Activated T-cell treated with anti-CD3 and anti-CD28 coated beads, Interleukin-2, amount 50 U/mL, for 72 hours (primary cell): ENCODE data around the gene DOK4. TPM values are rescaled to one million over a fixed set of nuclear protein-coding genes. Genes with fewer than 3 reads are reported as not detected.

Experiments
- ATAC-seq, 2 donors: fragments of 150-1000 bp; cut with Tn5 transposase; replicated peaks in 1 of 2; 2 replicates each; pipeline ENCODE4 v1.10.0; 2021; ENCODE audit warnings: moderate library complexity in 2 of 2, mild to moderate bottlenecking in 1 of 2
- DNase-seq, 2 donors: peaks; one replicate each; pipeline ENCODE4 v3.0.0; 2021 to 2022; ENCODE audit warnings: mixed read lengths in 1 of 2
- H3K27ac Mint-ChIP-seq: one replicate; pipeline ENCODE4 v1.8.0; 2022; ENCODE audit warnings: mild to moderate bottlenecking, moderate library complexity, mixed read lengths
- H3K27me3 Mint-ChIP-seq: one replicate; pipeline ENCODE4 v1.8.0; 2022; ENCODE audit warnings: low read depth, mixed read lengths
- H3K36me3 Mint-ChIP-seq, 2 donors: one replicate each; pipeline ENCODE4 v1.8.0; 2022; ENCODE audit warnings: mixed read lengths in 2 of 2, mild to moderate bottlenecking in 1 of 2; ENCODE audit not compliant: insufficient read depth in 2 of 2
- H3K4me1 Mint-ChIP-seq: one replicate; pipeline ENCODE4 v1.8.0; 2022; ENCODE audit warnings: low read depth, mixed read lengths
- H3K4me3 Mint-ChIP-seq, 2 donors: one replicate each; pipeline ENCODE4 v1.8.0; 2022; ENCODE audit warnings: mild to moderate bottlenecking in 2 of 2, mixed read lengths in 2 of 2, moderate library complexity in 2 of 2
- H3K9me3 Mint-ChIP-seq, 2 donors: one replicate each; pipeline ENCODE4 v1.8.0; 2022; ENCODE audit warnings: mixed read lengths in 2 of 2
- total RNA-seq, 2 donors: library from RNA; stranded (reverse); gene quantifications; one replicate each; pipeline ENCODE4 v1.2.3, GENCODE V29; 2022

DOK4 gene
- 10 to 100 TPM; 12.0 to 19.6 TPM for total RNA-seq

GRCh38 chr16:57485916-57486857 lies at the start of gene DOK4:
DOK4 (minus strand) TSS chr16:57486493; CDS start chr16:57479507, 6,986 bp downstream.
- peaks cover 28% of the 10 kb centered on the region for H3K4me1 Mint-ChIP-seq
- no peaks in the 10 kb centered on the region for H3K36me3 Mint-ChIP-seq
- H3K27me3 Mint-ChIP-seq, result no peaks in the 10 kb centered on the region
- H3K27ac Mint-ChIP-seq, result peak within 1 kb of the TSS; percentile 49
- H3K4me3 Mint-ChIP-seq, result peak within 1 kb of the TSS; percentile 89
- DNase-seq (peak; percentile 87), ATAC-seq (peak; percentile 94 to 96)
- H3K9me3 Mint-ChIP-seq, result no peaks in the 10 kb centered on the region

DNA sequence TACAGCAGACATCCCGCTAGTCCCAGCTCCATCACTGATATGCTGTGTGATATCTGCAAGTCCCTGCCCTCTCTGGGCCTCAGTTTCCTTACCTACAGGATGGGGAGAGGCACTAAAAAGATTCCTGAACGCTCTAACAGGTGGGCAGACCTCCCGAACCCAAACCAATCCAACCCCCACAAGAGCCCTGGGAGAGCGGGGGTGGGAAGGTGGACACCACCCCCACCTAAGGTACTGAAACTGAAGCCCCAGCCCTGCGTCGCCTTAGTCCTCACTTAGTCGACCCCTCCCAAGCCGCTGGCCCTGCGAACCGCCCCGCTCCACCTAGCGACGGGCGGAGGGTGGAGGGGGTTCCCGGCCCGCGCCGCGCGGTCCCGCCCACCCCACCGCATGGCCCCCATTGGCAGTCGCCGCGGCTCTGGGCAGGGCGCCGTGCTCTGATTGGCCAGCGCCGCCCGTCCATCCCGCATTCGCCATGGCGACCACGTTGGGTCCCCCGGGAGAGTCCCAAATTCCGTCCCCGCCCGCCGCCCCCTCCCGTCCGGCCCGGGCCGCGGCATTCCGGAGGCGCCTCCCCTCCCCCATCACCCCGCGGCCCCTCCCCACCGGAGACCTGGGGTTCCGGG lies 49.5 kb upstream of the DOK4 start:
- peak; percentile 94 to 96 for DNase-seq
- H3K4me1 Mint-ChIP-seq, result peaks cover 87% of the 10 kb centered on the region
- no peaks in the 10 kb centered on the region for H3K9me3 Mint-ChIP-seq
- no peaks in the 10 kb centered on the region for H3K36me3 Mint-ChIP-seq
- H3K4me3 Mint-ChIP-seq, result peak overlapping the region; percentile 85 to 88
- peak; percentile 71 to 76 for ATAC-seq
- H3K27me3 Mint-ChIP-seq, result no peaks in the 10 kb centered on the region
- H3K27ac Mint-ChIP-seq, result peak overlapping the region; percentile 30

GRCh38 chr16:57534881-57535658 lies 48.8 kb upstream of the DOK4 start:
- no peak for ATAC-seq
- Mint-ChIP-seq H3K27me3 (no peaks in the 10 kb centered on the region), H3K27ac (peak overlapping the region; percentile 13), H3K4me3 (peak overlapping the region; percentile 85 to 88), H3K36me3 (no peaks in the 10 kb centered on the region), H3K4me1 (peaks cover 90% of the 10 kb centered on the region), H3K9me3 (no peaks in the 10 kb centered on the region)
- peak in 1 of 2 donors; percentile 18 for DNase-seq

DNA sequence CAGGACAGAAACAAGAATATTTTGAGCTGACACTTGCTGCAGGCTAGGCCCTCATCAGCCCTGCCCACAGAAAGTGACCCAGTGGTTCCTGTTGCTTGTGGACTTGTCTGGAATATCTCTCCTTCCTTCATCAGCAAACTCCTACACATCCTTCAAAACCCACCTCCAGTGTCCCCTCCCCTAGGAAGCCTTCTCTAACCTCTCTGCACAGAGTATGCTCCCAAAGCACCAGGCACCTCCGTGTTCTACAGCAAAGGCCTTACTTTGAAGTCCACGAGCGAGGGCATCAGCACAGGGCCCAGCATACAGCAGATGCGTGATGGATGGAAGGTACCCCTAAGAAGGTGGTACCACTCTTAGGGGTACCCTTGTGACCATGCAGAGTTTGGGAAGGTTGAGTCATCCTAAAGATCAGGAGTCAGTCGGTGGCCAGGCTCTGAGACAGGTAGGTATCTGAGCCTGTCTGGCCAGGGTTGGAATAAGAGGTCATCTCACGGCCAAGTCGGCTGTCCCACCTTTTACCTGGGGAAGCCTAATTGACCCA lies 48.1 kb upstream of the DOK4 start:
- Mint-ChIP-seq H3K4me3 (peak overlapping the region; percentile 31 to 88), H3K27me3 (no peaks in the 10 kb centered on the region), H3K36me3 (no peaks in the 10 kb centered on the region), H3K27ac (peak overlapping the region; percentile 43), H3K9me3 (no peaks in the 10 kb centered on the region), H3K4me1 (peaks cover 90% of the 10 kb centered on the region)
- ATAC-seq (no peak), DNase-seq (no peak)

DNA sequence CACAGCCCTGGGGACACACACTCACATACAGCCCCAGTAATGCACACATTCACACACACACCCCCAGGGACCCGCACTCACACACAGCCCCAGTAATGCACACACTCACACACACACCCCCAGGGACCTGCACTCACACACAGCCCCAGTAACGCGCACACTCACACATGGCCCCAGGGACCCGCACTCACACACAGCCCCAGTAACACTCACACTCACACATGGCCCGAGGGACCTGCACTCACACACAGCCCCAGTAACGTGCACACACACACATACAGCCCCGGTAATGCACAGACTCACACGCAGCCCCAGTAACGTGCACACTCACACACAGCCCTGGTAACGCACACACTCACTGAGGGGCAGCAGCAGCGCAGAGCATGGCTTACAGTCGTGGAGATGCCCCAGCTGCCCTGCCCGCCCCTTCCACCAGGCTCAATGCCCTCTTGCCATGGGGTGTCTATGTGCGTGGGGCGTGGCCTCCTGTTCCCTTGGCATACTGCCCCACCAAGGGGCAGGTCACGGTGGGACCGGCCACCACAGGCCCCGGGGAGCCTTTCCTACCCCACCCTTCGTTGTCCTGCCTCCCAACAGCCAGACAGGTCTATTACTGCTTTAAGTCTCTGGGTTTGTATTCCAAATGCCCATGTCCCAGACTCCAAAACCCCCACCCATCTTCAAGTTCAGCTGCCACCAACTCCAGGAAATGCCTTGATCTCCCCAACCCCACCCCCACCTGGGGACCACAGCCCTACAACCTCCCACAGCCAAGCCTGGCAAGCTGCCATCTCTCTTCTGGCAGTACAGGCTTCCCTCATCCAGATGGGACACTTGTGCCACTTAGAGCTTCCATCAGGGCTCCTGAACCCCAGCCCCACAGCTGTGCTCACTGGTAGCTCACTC lies 47.4 kb upstream of the DOK4 start:
- Mint-ChIP-seq H3K36me3 (no peaks in the 10 kb centered on the region), H3K27ac (peak overlapping the region; percentile 5), H3K4me1 (peaks cover 84% of the 10 kb centered on the region), H3K4me3 (peak overlapping the region; percentile 31 to 88), H3K9me3 (no peaks in the 10 kb centered on the region), H3K27me3 (no peaks in the 10 kb centered on the region)
- DNase-seq (peak in 1 of 2 donors; percentile 21), ATAC-seq (no peak)

GRCh38 chr16:57532266-57532625 lies 46.0 kb upstream of the DOK4 start:
- peak overlapping the region; percentile 47 to 79 for H3K4me3 Mint-ChIP-seq
- H3K27ac Mint-ChIP-seq, result peak overlapping the region; percentile 17
- no peaks in the 10 kb centered on the region for H3K36me3 Mint-ChIP-seq
- no peaks in the 10 kb centered on the region for H3K27me3 Mint-ChIP-seq
- H3K4me1 Mint-ChIP-seq, result peaks cover 69% of the 10 kb centered on the region
- no peak for DNase-seq
- H3K9me3 Mint-ChIP-seq, result no peaks in the 10 kb centered on the region
- ATAC-seq, result no peak

DNA sequence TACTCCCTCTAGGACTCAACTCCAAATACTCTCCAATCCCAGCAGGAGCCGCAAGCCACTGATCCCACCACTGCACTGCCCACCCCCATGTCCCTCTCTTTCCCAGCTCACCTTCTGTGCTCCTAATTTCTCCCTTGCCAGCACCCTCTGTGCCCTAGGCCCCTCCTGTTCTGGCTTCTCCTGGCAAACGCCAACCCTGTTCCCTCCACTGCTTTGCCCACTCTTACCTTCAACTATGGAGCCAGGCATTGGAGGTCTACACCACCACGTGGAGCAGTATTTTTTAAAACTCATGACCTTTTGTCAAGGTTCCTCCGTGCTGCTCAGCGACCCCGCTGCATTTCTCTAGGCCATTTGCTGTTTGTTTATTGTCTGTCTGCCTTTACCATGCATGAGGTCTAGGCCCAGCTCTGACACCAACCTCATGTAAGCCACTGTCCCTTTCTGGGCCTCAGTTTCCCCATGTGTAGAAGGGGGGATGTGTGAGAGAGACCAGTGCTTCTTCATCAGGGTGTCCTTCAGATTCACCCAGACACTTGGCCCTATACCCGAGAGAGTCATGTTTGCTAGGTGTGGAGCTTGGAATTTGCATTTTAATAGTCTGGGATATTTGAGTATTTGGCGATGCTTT lies 45.5 kb upstream of the DOK4 start:
- H3K9me3 Mint-ChIP-seq, result no peaks in the 10 kb centered on the region
- peaks cover 66% of the 10 kb centered on the region for H3K4me1 Mint-ChIP-seq
- H3K36me3 Mint-ChIP-seq, result no peaks in the 10 kb centered on the region
- H3K4me3 Mint-ChIP-seq, result peak overlapping the region; percentile 79 to 85
- peak overlapping the region; percentile 98 for H3K27ac Mint-ChIP-seq
- no peak for DNase-seq
- no peaks in the 10 kb centered on the region for H3K27me3 Mint-ChIP-seq
- no peak for ATAC-seq

GRCh38 chr16:57531253-57531575 lies 44.9 kb upstream of the DOK4 start:
- H3K27ac Mint-ChIP-seq, result peak overlapping the region; percentile 98
- no peaks in the 10 kb centered on the region for H3K9me3 Mint-ChIP-seq
- H3K4me3 Mint-ChIP-seq, result peak overlapping the region; percentile 79 to 85
- H3K36me3 Mint-ChIP-seq, result no peaks in the 10 kb centered on the region
- H3K27me3 Mint-ChIP-seq, result no peaks in the 10 kb centered on the region
- no peak for ATAC-seq
- H3K4me1 Mint-ChIP-seq, result peaks cover 66% of the 10 kb centered on the region
- no peak for DNase-seq

DNA sequence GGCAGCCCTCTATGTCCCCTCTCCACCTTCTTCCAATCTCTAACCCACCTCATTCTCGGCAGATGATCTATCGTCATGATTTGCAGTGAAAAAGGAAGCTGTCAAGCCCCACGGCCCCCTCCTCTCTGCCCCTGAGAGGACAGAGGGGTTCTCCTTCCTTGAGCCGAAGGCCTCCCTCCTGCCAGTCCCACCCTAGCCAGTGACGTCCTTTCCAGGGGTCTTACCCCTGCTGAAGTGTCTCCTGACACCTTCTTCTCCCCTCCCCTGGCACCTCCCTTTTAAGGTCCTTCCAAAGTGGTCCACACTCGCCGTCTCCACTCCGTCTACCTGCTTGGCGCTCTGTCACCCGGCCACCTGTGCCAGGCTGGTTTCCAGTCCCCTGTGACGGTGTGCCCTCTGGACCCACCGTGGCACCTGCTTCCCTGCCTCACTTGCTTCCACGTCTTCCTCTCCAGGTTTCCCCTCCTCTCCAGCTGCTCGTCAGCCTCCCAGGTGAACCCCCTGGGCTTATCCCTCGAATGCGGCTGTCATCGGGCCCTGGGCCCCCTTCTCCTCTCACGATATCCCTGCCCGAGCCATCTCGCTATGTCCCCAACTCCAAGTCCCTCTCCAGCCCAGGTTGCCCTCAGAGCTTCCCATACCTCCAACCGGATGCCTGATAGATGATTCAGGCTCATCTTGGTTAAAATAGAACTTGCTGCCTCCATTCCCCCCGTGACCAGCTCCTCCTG lies 44.4 kb upstream of the DOK4 start:
- Mint-ChIP-seq H3K4me3 (peak overlapping the region; percentile 79 to 85), H3K27ac (peak overlapping the region; percentile 98), H3K27me3 (no peaks in the 10 kb centered on the region), H3K36me3 (no peaks in the 10 kb centered on the region), H3K4me1 (peaks cover 64% of the 10 kb centered on the region), H3K9me3 (no peaks in the 10 kb centered on the region)
- no peak for DNase-seq
- no peak for ATAC-seq

GRCh38 chr16:57530104-57530521 lies 43.8 kb upstream of the DOK4 start:
- Mint-ChIP-seq H3K4me3 (peak overlapping the region; percentile 79 to 85), H3K27ac (peak overlapping the region; percentile 98), H3K36me3 (no peaks in the 10 kb centered on the region), H3K9me3 (no peaks in the 10 kb centered on the region), H3K4me1 (peaks cover 58% of the 10 kb centered on the region), H3K27me3 (no peaks in the 10 kb centered on the region)
- DNase-seq (peak; percentile 74 to 78), ATAC-seq (peak; percentile 91 to 92)

DNA sequence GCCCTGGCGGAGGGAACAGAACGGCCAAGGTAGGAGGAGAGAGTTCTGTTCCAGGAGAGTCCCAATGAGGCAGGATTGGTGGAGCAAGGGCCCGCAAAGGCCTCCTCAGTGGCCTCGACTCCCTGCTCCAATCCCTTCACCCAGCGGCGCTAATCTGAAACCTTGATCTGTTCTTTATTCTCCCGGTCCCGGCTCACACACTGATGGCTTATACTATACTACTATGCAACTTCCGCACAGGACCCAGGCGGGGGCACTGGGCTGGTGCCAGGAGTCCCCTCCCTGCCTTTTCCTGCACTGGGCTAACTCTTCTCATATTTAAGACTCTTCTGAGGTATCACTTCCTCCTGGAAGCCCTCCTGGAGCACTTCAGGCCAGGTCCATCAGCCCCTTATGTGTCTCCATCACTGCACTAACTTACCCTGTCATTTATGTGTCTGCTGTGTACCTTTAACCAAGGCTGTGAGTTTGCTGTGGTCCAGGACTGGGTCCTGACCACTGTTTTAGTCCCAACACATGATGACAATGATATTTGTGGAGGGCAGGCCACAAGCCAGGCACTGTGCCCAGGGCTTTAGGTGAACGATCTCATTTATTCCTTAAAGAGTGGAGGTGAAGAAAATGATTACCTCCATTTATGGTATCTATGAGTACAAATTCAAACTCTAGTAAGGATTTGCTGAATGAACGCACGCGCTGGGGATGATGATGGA lies 43.3 kb upstream of the DOK4 start:
- no peaks in the 10 kb centered on the region for H3K36me3 Mint-ChIP-seq
- H3K27me3 Mint-ChIP-seq, result no peaks in the 10 kb centered on the region
- no peaks in the 10 kb centered on the region for H3K9me3 Mint-ChIP-seq
- DNase-seq (no peak), ATAC-seq (peak; percentile 20 to 26)
- H3K4me3 Mint-ChIP-seq, result peak overlapping the region; percentile 79 to 85
- H3K4me1 Mint-ChIP-seq, result peaks cover 53% of the 10 kb centered on the region
- peak overlapping the region; percentile 98 for H3K27ac Mint-ChIP-seq
